ENCODE data around the gene PARP8. TPM values are rescaled to one million over a fixed set of nuclear protein-coding genes. Genes with fewer than 3 reads are reported as not detected.

Gene PARP8
- total and polyA plus RNA-seq, 2 of the 8 experiments (the other 6 are each of a cell fraction or from before 2014, with no cell fraction given), result 16.6 to 30.6 TPM

DNA sequence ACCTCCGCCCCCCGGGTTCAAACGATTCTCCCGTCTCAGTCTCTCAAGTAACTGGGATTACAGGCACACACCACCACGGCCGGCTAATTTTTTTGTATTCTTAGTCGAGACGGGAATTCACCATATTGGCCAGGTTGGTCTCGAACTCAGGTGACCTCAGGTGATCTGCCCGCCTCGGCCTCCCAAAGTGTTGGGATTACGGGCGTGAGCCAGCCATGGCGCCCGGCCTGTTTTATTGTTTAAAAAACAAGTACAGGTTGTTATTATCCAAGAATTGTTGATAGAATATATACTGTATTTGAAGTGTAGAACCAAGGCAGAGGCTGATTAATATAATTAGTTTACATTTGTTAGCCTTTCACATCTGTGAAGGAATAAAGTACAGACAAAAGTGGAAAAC lies 8.9 kb downstream of the PARP8 start:
- no peak overlapping the region for H3K9ac ChIP-seq (replicated peaks in 1 of 4; ENCODE audit: extremely low read depth in 1 of 4, low read depth in 3 of 4, low read length in 3 of 4)
- H3K56ac ChIP-seq (replicated peaks; ENCODE audit: insufficient read length, low read depth, low read length), result no peak overlapping the region
- no peaks in the 10 kb centered on the region for H3K36me3 ChIP-seq (ENCODE audit: control insufficient read depth in 2 of 4, insufficient read depth in 4 of 4, low read length in 3 of 4)
- no peak for DNase-seq (ENCODE audit: low read depth in 1 of 2, low spot score in 2 of 2)
- WGBS, 2 experiments (ENCODE audit: extremely low coverage in 1 of 2, insufficient coverage in 1 of 2, insufficient read length in 1 of 2, insufficient replicate concordance in 2 of 2, low coverage in 1 of 2, low lambda C conversion rate in 2 of 2, missing lambda C conversion rate in 1 of 2), result 86% methylated on average over 15 of the region's 15 CpGs; no CpG with 5 or more reads in 1 of the 2 experiments
- no peak overlapping the region for H2BK5ac ChIP-seq (ENCODE audit: low read depth, low read length)
- peaks cover 0 to 15% (median 10%) of the 10 kb centered on the region in 4 experiments; a peak in 5 of 7 replicates for H3K4me1 ChIP-seq (replicated peaks in 1 of 4; ENCODE audit: control insufficient read depth in 3 of 4, insufficient read depth in 4 of 4, low read length in 3 of 4)
- no peak overlapping the region for H3K23ac ChIP-seq (ENCODE audit: insufficient read length)
- H4K20me1 ChIP-seq (replicated peaks in 1 of 2; ENCODE audit: control insufficient read depth in 1 of 2, insufficient read depth in 2 of 2, low read length in 2 of 2), result no peaks in the 10 kb centered on the region
- H3K23me2 ChIP-seq (ENCODE audit: low read depth, low read length), result no peaks in the 10 kb centered on the region
- H3K4me2 ChIP-seq (ENCODE audit: insufficient read depth in 1 of 2, low read depth in 2 of 2, low read length in 2 of 2), result no peak overlapping the region
- H3K4ac ChIP-seq (replicated peaks; ENCODE audit: insufficient read length, low read depth, low read length), result no peak overlapping the region
- H2BK15ac ChIP-seq (ENCODE audit: low read length), result no peak overlapping the region
- no peak overlapping the region for H3K27ac ChIP-seq (ENCODE audit: low read depth, low read length)
- H3K9me3 ChIP-seq (ENCODE audit: insufficient read depth in 2 of 2, low read depth in 1 of 2, low read length in 1 of 2), result no peaks in the 10 kb centered on the region
- H3K79me1 ChIP-seq (ENCODE audit: low read depth, low read length), result no peaks in the 10 kb centered on the region
- no peak overlapping the region for H4K91ac ChIP-seq (replicated peaks; ENCODE audit: insufficient read length, low read length)
- no peak overlapping the region for H3K18ac ChIP-seq (ENCODE audit: extremely low read depth, low read length)
- ChIA-PET CTCF (ENCODE audit: partially characterized antibody) (no interaction called here), POLR2A (ENCODE audit: partially characterized antibody) (interaction anchor here (0.8 kb wide), 1 partner anchor 8 kb away, joined by 5 read pairs; the partner anchor contains the start of gene PARP8)
- H3K79me2 ChIP-seq (ENCODE audit: control insufficient read depth in 1 of 2, insufficient read depth in 2 of 2, low read length in 2 of 2), result peaks cover 0 to 99% of the 10 kb centered on the region in 2 experiments; a peak in 2 of 4 replicates
- no peak overlapping the region for H2AK5ac ChIP-seq (ENCODE audit: low read depth, low read length)
- no peak overlapping the region for H2BK20ac ChIP-seq (ENCODE audit: low read length)
- H2AFZ ChIP-seq (ENCODE audit: low read length), result no peak overlapping the region
- no peak overlapping the region for H4K5ac ChIP-seq (ENCODE audit: insufficient read length, low read depth, low read length)
- H3K14ac ChIP-seq (ENCODE audit: insufficient read length), result no peak overlapping the region
- no peak overlapping the region for H2BK120ac ChIP-seq (replicated peaks; ENCODE audit: low read depth, low read length)
- H3K27me3 ChIP-seq (replicated peaks in 1 of 4; ENCODE audit: control insufficient read depth in 3 of 4, extremely low read depth in 1 of 4, insufficient read depth in 3 of 4, low read length in 3 of 4), result no peaks in the 10 kb centered on the region
- no peak for FAIRE-seq
- no peak overlapping the region for H4K8ac ChIP-seq (ENCODE audit: extremely low read depth, insufficient read depth, low read length)
- H2BK12ac ChIP-seq (ENCODE audit: low read depth, low read length), result no peak overlapping the region
- no peak overlapping the region for H3K4me3 ChIP-seq (ENCODE audit: extremely low read depth in 1 of 4, insufficient read depth in 2 of 4, low read depth in 3 of 4, low read length in 4 of 4)
- TF ChIP-seq CHD2 (IDR thresholded peaks at IDR 0.05; ENCODE audit: low read length) (no peak), PHF8 (conservative IDR thresholded peaks at IDR 0.05; ENCODE audit: low read depth, low read length) (no peak), TBP (IDR thresholded peaks at IDR 0.05; ENCODE audit: low read depth, low read length) (no peak), RAD21 (IDR thresholded peaks at IDR 0.05 in 1 of 2, conservative IDR thresholded peaks at IDR 0.05 in 1 of 2; ENCODE audit: low read depth in 2 of 2, low read length in 2 of 2) (no peak), SRF (IDR thresholded peaks at IDR 0.05; ENCODE audit: low read depth, low read length) (no peak), FOSL1 (IDR thresholded peaks at IDR 0.05; ENCODE audit: insufficient read depth, low read depth, low read length) (no peak), YY1 (IDR thresholded peaks at IDR 0.05; ENCODE audit: low read depth, low read length) (no peak), JUN (IDR thresholded peaks at IDR 0.05; ENCODE audit: low read depth, low read length) (no peak), CHD1 (IDR thresholded peaks at IDR 0.05; ENCODE audit: low read depth, low read length) (no peak)
- TF ChIP-seq, protein P1, sequence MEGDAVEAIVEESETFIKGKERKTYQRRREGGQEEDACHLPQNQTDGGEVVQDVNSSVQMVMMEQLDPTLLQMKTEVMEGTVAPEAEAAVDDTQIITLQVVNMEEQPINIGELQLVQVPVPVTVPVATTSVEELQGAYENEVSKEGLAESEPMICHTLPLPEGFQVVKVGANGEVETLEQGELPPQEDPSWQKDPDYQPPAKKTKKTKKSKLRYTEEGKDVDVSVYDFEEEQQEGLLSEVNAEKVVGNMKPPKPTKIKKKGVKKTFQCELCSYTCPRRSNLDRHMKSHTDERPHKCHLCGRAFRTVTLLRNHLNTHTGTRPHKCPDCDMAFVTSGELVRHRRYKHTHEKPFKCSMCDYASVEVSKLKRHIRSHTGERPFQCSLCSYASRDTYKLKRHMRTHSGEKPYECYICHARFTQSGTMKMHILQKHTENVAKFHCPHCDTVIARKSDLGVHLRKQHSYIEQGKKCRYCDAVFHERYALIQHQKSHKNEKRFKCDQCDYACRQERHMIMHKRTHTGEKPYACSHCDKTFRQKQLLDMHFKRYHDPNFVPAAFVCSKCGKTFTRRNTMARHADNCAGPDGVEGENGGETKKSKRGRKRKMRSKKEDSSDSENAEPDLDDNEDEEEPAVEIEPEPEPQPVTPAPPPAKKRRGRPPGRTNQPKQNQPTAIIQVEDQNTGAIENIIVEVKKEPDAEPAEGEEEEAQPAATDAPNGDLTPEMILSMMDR (IDR thresholded peaks at IDR 0.05; ENCODE audit: control extremely low read depth in 1 of 3, insufficient read depth in 1 of 3, low read depth in 1 of 3, low read length in 3 of 3), result no peak
- TF ChIP-seq, protein P2, sequence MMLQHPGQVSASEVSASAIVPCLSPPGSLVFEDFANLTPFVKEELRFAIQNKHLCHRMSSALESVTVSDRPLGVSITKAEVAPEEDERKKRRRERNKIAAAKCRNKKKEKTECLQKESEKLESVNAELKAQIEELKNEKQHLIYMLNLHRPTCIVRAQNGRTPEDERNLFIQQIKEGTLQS (IDR thresholded peaks at IDR 0.05; ENCODE audit: insufficient read depth, low read depth, low read length), result no peak

Measured in H1 (cell line).